OCI-LY1 (cell line): ENCODE data around the gene RPN2.

Source experiments
- H2AFZ ChIP-seq: fragments of 200-600 bp; sonication (generic), shearing (Covaris generic); 2 replicates; pipeline ENCODE4 v1.6.0; 2014; ENCODE audit warnings: antibody characterized with exemption, mild to moderate bottlenecking, low read length
- H3F3A ChIP-seq: fragments of 200-600 bp; sonication (generic), shearing (Covaris generic); 2 replicates; pipeline ENCODE4 v1.6.0; 2014; ENCODE audit warnings: mild to moderate bottlenecking, antibody characterized with exemption, low read length, moderate library complexity; ENCODE audit not compliant: insufficient read depth
- H3K27ac ChIP-seq: fragments of 200-600 bp; sonication (generic); 2 replicates; pipeline ENCODE4 v1.5.1; 2014; ENCODE audit warnings: low read length, mixed run types, mild to moderate bottlenecking, low read depth; ENCODE audit not compliant: poor library complexity, severe bottlenecking
- H3K27me3 ChIP-seq: fragments of 200-600 bp; sonication (generic); 2 replicates; pipeline ENCODE4 v1.6.0; 2014; ENCODE audit warnings: antibody characterized with exemption, mild to moderate bottlenecking, low read length, moderate library complexity; ENCODE audit not compliant: insufficient read depth
- H3K36me3 ChIP-seq: fragments of 200-600 bp; sonication (generic); 2 replicates; pipeline ENCODE4 v1.6.1; 2014; ENCODE audit warnings: mild to moderate bottlenecking, antibody characterized with exemption, low read length, moderate library complexity, mixed read lengths; ENCODE audit not compliant: insufficient read depth
- H3K4me1 ChIP-seq: fragments of 200-600 bp; sonication (generic); 2 replicates; pipeline ENCODE4 v1.5.1; 2014; ENCODE audit warnings: mild to moderate bottlenecking, low read length, moderate library complexity; ENCODE audit not compliant: insufficient read depth, severe bottlenecking
- H3K4me2 ChIP-seq: fragments of 200-600 bp; sonication (generic), shearing (Covaris generic); 2 replicates; pipeline ENCODE4 v1.6.1; 2014; ENCODE audit warnings: low read length
- H3K4me3 ChIP-seq: fragments of 200-600 bp; sonication (generic); 2 replicates; pipeline ENCODE4 v1.5.1; 2014; ENCODE audit warnings: low read length, low read depth, mild to moderate bottlenecking, mixed read lengths; ENCODE audit not compliant: poor library complexity, severe bottlenecking
- H3K79me2 ChIP-seq: fragments of 200-600 bp; shearing (Covaris generic); 2 replicates; pipeline ENCODE4 v1.6.1; 2016; ENCODE audit warnings: mixed run types, low read length, mixed read lengths; ENCODE audit not compliant: insufficient read depth
- H3K9ac ChIP-seq: fragments of 200-600 bp; sonication (generic), shearing (Covaris generic); 2 replicates; pipeline ENCODE4 v1.6.1; 2014; ENCODE audit warnings: mild to moderate bottlenecking, low read length, mixed read lengths
- H3K9me2 ChIP-seq: fragments of 200-600 bp; sonication (generic), shearing (Covaris generic); 2 replicates; pipeline ENCODE4 v1.6.1; 2014; ENCODE audit warnings: low read depth, mild to moderate bottlenecking, low read length, mixed read lengths
- H3K9me3 ChIP-seq: fragments of 200-600 bp; shearing (Covaris generic); 2 replicates; pipeline ENCODE4 v1.6.1; 2014; ENCODE audit warnings: low read length, mixed read lengths
- H4K20me1 ChIP-seq: fragments of 200-600 bp; sonication (generic), shearing (Covaris generic); 2 replicates; pipeline ENCODE4 v1.6.0; 2016; ENCODE audit warnings: mild to moderate bottlenecking, low read length; ENCODE audit not compliant: insufficient read depth
- CTCF ChIP-seq: fragments of 200-600 bp; sonication (generic), shearing (Covaris generic); IDR thresholded peaks from 2 replicates; pipeline ENCODE4 v1.5.1; 2017; ENCODE audit warnings: mild to moderate bottlenecking, antibody characterized with exemption, low read length, moderate library complexity, mixed read lengths
- EZH2 ChIP-seq: fragments of 200-600 bp; sonication (generic), shearing (Covaris generic); IDR thresholded peaks from 2 replicates; pipeline ENCODE4 v1.8.0; 2017; ENCODE audit warnings: borderline replicate concordance, mixed run types, mild to moderate bottlenecking, antibody characterized with exemption, low read length, moderate library complexity, mixed read lengths

RPN2 gene

DNA sequence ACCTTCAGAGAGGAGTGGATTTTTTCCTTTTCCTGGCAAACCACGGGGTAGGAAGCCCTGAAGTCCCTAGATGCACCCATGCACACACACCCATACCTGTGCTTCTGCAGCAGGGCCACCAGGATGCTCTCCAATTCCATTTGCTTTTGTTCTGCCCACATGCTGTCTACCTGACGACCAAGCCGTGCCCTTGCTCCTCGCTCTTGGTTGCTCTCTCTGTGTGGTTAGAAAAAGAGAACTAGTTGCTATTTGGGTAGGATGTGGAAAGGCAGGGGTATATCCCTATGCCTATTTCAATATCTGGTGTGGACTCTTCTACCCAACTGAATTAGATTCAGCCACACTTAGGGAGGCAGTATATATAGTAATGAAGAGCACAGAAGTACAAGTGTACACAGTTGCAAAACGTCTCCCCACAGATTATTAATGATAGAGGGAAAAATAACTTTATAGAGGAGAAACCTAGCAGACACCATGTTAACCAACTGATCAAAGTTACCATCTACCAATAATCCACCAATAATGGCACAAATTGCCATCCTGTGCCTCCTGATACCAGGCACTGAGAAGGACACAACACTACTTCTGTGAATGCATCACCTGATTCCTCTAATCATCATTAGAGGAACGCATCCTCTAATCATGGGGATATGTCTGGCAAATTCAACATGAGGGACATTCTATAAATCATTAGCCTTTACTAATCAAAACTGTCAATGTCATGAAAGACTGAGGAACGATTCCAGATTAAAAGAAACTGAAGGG is 75.2 kb downstream of the RPN2 start:
- 0 out of 2 replicates have a peak, but pooled peaks cover 3% of the 10 kb centered on the region for H3K9me3 ChIP-seq
- no peak overlapping the region for H3K4me2 ChIP-seq
- no peak overlapping the region for H3K9ac ChIP-seq
- no peaks in the 10 kb centered on the region for H3K79me2 ChIP-seq
- H3K27ac ChIP-seq, result no peak overlapping the region
- no peaks in the 10 kb centered on the region for H3K4me1 ChIP-seq
- H3K4me3 ChIP-seq, result no peak overlapping the region
- no peaks in the 10 kb centered on the region for H3F3A ChIP-seq
- no peaks in the 10 kb centered on the region for H3K9me2 ChIP-seq
- no peaks in the 10 kb centered on the region for H4K20me1 ChIP-seq
- H3K36me3 ChIP-seq, result no peaks in the 10 kb centered on the region
- no peak for TF ChIP-seq EZH2
- TF ChIP-seq CTCF, result no peak
- no peak overlapping the region for H2AFZ ChIP-seq
- H3K27me3 ChIP-seq, result peaks cover 6% of the 10 kb centered on the region

- 0 out of 2 replicates have a peak, but pooled peaks cover 3% of the 10 kb centered on the region for H3K9me3 ChIP-seq
- H3K36me3 ChIP-seq, result no peaks in the 10 kb centered on the region
- H3K4me1 ChIP-seq, result no peaks in the 10 kb centered on the region
- no peak overlapping the region for H3K27ac ChIP-seq
- H3K9me2 ChIP-seq, result no peaks in the 10 kb centered on the region
- H3K9ac ChIP-seq, result no peak overlapping the region
- no peak overlapping the region for H2AFZ ChIP-seq
- no peak for TF ChIP-seq CTCF
- no peak for TF ChIP-seq EZH2
- peaks cover 6% of the 10 kb centered on the region for H3K27me3 ChIP-seq
- H3F3A ChIP-seq, result no peaks in the 10 kb centered on the region
- H4K20me1 ChIP-seq, result no peaks in the 10 kb centered on the region
- no peak overlapping the region for H3K4me3 ChIP-seq
- H3K79me2 ChIP-seq, result no peaks in the 10 kb centered on the region
- no peak overlapping the region for H3K4me2 ChIP-seq
Observed at GRCh38 chr20:37256286-37256685, 77.2 kb downstream of the RPN2 start.

GRCh38 chr20:37257530-37257929 is 78.4 kb downstream of the RPN2 start:
- no peaks in the 10 kb centered on the region for H3K79me2 ChIP-seq
- H3K27me3 ChIP-seq, result peaks cover 5% of the 10 kb centered on the region
- no peak for TF ChIP-seq EZH2
- TF ChIP-seq CTCF, result no peak

More at GRCh38 chr20:37257530-37257929, 78.4 kb downstream of the RPN2 start:
- Histone ChIP-seq H3K9me2 (no peaks in the 10 kb centered on the region), H3K4me3 (no peak overlapping the region), H3K9ac (no peak overlapping the region), H3K27ac (no peak overlapping the region), H3K4me1 (no peaks in the 10 kb centered on the region), H3K36me3 (no peaks in the 10 kb centered on the region), H2AFZ (no peak overlapping the region), H3K4me2 (no peak overlapping the region), H4K20me1 (no peaks in the 10 kb centered on the region), H3K9me3 (0 out of 2 replicates have a peak, but pooled peaks cover 3% of the 10 kb centered on the region), H3F3A (no peaks in the 10 kb centered on the region)
